ENCODE data around the gene LRSAM1. TPM values are rescaled to one million over a fixed set of nuclear protein-coding genes. Genes with fewer than 3 reads are reported as not detected.
A peak's percentile ranks its signal among the peaks of the same experiment; 100 is the strongest.

Gene LRSAM1
- total RNA-seq, 1 experiment from 2014 or later: 21.6 TPM

GRCh38 chr9:127498298-127498697 lies 47.0 kb downstream of the LRSAM1 start:
- DNase-seq: no peak
- H3K9me3 ChIP-seq: no peaks in the 10 kb centered on the region
- no peak overlapping the region for H3K4me3 ChIP-seq
- H3K27me3 ChIP-seq: no peaks in the 10 kb centered on the region
- peaks cover 61% of the 10 kb centered on the region for H3K36me3 ChIP-seq

- Histone ChIP-seq H3K9me3 (no peaks in the 10 kb centered on the region), H3K27me3 (no peaks in the 10 kb centered on the region), H3K36me3 (peaks cover 66% of the 10 kb centered on the region), H3K4me3 (no peak overlapping the region)
- DNase-seq: no peak
Measured at GRCh38 chr9:127500399-127500798, 49.1 kb downstream of the LRSAM1 start.

DNA sequence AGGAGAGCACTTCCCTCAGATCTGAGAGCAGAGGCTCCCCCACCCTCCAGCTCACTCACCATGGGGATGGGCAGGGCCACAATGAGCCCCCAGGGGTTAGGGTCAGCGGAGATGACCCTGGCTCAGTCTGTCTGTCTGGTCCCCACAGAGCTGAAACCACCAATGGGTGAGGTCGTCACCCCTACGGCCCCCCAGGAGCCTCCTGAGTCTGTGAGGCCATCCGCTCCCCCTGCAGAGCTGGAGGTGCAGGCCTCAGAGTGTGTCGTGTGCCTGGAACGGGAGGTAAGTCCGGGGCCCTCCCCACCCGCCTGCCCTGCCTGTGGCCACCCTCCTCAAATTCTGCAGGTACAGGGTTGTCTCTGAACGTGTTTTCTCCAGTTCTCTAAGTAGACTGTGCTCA lies 49.6 kb downstream of the LRSAM1 start:
- Histone ChIP-seq H3K9me3 (no peaks in the 10 kb centered on the region), H3K4me3 (no peak overlapping the region), H3K36me3 (peaks cover 61% of the 10 kb centered on the region), H3K27me3 (no peaks in the 10 kb centered on the region)
- no peak for DNase-seq

- Histone ChIP-seq H3K9me3 (no peaks in the 10 kb centered on the region), H3K27me3 (no peaks in the 10 kb centered on the region), H3K4me3 (no peak overlapping the region), H3K36me3 (peaks cover 61% of the 10 kb centered on the region)
- no peak for DNase-seq
Measured at GRCh38 chr9:127501821-127502343, 50.6 kb downstream of the LRSAM1 start.

- no peak overlapping the region for H3K4me3 ChIP-seq
- H3K27me3 ChIP-seq: no peaks in the 10 kb centered on the region
- H3K36me3 ChIP-seq: peaks cover 63% of the 10 kb centered on the region
- no peaks in the 10 kb centered on the region for H3K9me3 ChIP-seq
- no peak for DNase-seq
Measured at GRCh38 chr9:127502706-127503378, 51.5 kb downstream of the LRSAM1 start.

- Histone ChIP-seq H3K27me3 (no peaks in the 10 kb centered on the region), H3K4me3 (no peak overlapping the region), H3K36me3 (peaks cover 61% of the 10 kb centered on the region), H3K9me3 (no peaks in the 10 kb centered on the region)
- DNase-seq: no peak
Measured at GRCh38 chr9:127503379-127503921, 52.1 kb downstream of the LRSAM1 start.

DNA sequence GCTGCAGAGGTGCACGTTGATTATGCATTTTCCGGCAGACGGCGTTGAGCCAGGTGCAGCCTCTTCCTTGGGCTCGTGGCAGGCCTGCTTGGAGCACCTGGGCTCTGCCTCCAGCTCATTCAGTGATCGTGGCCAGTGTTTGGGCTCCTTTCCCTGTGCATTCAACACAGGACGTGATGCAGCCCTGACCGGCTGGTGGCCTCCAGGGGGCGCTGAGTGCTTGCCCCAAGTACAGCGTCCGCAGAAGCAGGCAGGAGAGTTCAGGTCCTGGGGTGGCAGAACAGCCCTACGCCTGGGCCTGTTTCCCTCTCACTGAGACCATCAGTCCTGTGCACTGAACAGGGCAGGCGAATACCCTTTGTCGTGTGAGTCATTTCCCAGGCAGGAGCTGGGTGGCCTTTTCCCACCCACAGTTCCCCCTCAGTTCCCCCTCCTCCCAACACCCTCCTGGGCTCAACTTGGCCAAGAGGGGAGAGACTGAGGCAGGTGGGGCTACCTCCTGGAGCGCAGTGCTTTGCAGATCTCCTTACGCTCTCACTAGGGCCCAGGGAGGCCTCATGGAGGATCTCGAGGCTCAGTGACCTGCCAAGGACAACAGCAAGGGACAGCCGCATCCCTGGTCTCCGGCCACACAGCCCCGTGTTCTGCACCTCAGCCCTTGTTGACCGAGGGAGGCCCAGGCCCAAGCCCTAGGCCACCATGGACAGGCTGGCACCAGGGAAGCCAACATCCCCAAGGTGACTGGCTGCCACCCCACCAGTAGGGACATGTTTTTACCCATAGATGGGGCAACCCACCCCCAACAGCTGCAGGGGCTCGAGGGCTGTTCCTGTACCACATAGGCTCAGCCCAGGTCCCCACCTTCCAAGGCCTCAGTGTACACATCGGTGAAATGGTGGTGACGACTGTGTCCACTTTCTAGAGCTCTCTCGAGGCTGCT lies 52.9 kb downstream of the LRSAM1 start:
- DNase-seq: peak; percentile 77
- Histone ChIP-seq H3K4me3 (no peak overlapping the region), H3K9me3 (no peaks in the 10 kb centered on the region), H3K36me3 (peaks cover 67% of the 10 kb centered on the region), H3K27me3 (no peaks in the 10 kb centered on the region)

DNA sequence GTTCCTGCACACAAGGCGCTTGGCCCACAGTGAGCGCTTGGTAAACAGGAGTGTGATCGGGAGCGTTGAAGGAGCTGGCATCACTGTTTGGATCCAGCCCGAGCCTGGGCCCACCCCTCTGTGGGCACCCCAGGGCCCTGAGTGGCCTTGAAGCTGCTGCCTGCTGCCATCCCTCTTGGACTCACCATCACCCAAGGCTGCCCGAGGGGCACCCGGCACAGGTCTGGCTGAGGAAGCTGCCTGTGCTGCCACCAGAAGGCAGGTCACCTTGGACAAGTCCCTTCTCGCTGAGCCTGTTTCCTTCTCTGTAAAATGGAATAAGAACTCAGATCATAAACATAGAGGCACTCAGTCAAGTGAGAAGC lies 53.6 kb downstream of the LRSAM1 start:
- H3K9me3 ChIP-seq: no peaks in the 10 kb centered on the region
- no peak overlapping the region for H3K4me3 ChIP-seq
- no peak for DNase-seq
- H3K36me3 ChIP-seq: peaks cover 69% of the 10 kb centered on the region
- H3K27me3 ChIP-seq: no peaks in the 10 kb centered on the region

DNA sequence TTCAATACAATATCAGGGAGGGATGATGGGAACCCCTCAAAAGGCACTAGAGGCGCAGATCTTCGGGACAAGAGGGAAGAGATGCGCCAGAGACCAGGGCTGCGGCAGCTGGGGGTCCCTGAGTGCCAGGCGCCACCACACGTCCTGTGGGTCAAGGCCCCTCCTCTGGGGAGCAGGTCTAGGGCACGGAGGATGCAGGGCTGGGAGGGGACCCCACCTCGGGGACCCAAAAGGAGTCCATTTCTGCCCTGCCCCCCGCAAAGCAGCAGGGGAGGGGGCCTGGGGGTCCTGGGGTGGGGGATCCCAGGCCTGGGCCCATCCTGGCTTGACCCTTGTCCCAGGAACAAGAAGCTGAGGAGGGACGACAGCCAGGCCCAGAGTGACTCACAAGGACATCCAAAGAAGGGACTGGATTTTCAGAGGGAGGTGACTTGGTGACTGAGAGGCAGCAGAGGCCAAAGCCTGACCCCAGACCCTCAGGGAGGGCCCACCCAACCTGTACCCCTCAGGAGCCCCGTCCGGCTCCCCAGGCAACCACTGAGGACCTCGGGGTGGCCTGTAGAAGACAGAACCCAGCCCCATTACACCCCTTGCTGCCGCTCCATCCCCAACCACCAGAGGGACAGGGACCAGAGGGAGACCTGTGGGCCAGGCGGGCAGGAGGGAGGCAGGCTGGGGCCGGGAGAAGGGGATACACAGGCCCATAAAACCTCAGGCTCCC lies 54.2 kb downstream of the LRSAM1 start:
- Histone ChIP-seq H3K9me3 (no peaks in the 10 kb centered on the region), H3K36me3 (peaks cover 76% of the 10 kb centered on the region), H3K4me3 (no peak overlapping the region), H3K27me3 (no peaks in the 10 kb centered on the region)
- DNase-seq: peak; percentile 45

GRCh38 chr9:127506117-127506813 lies 55.0 kb downstream of the LRSAM1 start:
- no peak for DNase-seq
- Histone ChIP-seq H3K9me3 (no peaks in the 10 kb centered on the region), H3K27me3 (no peaks in the 10 kb centered on the region), H3K36me3 (peaks cover 77% of the 10 kb centered on the region), H3K4me3 (no peak overlapping the region)

- H3K36me3 ChIP-seq: peaks cover 78% of the 10 kb centered on the region
Measured at GRCh38 chr9:127506814-127507750, 55.8 kb downstream of the LRSAM1 start.

GRCh38 chr9:127507751-127508648 lies 56.7 kb downstream of the LRSAM1 start:
- Histone ChIP-seq H3K27me3 (no peaks in the 10 kb centered on the region), H3K4me3 (no peak overlapping the region), H3K9me3 (no peaks in the 10 kb centered on the region), H3K36me3 (peaks cover 80% of the 10 kb centered on the region)
- DNase-seq: no peak

More at GRCh38 chr9:127506814-127507750, 55.8 kb downstream of the LRSAM1 start:
- H3K9me3 ChIP-seq: no peaks in the 10 kb centered on the region
- no peak for DNase-seq
- H3K4me3 ChIP-seq: no peak overlapping the region
- H3K27me3 ChIP-seq: no peaks in the 10 kb centered on the region

GRCh38 chr9:127508901-127509260 lies 57.6 kb downstream of the LRSAM1 start:
- Histone ChIP-seq H3K27me3 (no peaks in the 10 kb centered on the region), H3K4me3 (no peak overlapping the region), H3K36me3 (peaks cover 80% of the 10 kb centered on the region), H3K9me3 (no peaks in the 10 kb centered on the region)
- no peak for DNase-seq

- peaks cover 79% of the 10 kb centered on the region for H3K36me3 ChIP-seq
- H3K4me3 ChIP-seq: no peak overlapping the region
- no peaks in the 10 kb centered on the region for H3K27me3 ChIP-seq
- no peaks in the 10 kb centered on the region for H3K9me3 ChIP-seq
- DNase-seq: no peak
Measured at GRCh38 chr9:127509261-127509954, 58.1 kb downstream of the LRSAM1 start.
